ENCODE results near the gene RSL1D1.
"Not testable (repeated sequence)": the region's sequence is repeated elsewhere in the genome, so short reads cannot be mapped to it uniquely, and the experiment has no call there.

The RSL1D1 gene

DNA sequence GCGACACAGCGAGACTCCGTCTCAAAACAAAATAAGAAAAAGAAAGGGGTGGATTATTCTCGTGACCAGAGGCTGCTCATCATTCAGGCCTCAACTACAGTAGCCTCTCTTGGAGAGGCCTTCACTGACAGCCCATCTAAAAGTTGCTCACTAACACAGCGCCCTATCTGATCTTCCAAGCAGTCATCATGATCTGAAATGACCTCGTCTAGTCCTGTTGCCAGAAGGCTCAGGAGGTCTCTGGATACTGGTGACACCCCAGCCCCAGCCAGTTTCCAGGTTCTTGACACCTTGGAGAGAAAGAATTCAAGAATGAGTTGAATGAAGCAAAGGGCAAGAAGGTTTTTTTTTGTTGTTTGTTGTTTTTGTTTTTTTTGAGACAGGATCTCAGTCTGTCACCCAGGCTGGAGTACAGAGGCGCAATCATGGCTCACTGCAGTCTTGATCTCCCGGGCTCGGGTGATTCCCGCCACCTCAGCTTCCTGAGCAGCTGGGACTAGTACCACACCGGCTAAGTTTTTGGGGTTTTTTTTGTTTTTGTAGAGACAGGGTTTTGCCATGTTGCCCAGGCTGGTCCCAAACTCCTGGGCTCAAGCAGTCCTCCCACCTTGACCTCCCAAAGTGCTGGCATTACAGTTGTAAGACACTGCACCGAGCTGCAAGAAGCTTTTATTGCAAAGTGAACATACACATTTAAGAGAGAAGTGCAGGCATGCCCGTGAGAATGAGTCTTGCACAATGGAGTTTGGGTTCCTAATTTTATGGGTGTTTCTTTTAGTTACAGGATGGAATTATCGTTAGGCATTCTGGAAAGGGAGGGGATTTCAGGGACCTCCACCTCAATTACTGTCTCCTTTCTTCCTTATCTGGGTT is 51.6 kb downstream of the RSL1D1 start:
- in situ Hi-C loops (cut with HindIII; ENCODE audit: low sequenced_read_pairs), result no loop called here

DNA sequence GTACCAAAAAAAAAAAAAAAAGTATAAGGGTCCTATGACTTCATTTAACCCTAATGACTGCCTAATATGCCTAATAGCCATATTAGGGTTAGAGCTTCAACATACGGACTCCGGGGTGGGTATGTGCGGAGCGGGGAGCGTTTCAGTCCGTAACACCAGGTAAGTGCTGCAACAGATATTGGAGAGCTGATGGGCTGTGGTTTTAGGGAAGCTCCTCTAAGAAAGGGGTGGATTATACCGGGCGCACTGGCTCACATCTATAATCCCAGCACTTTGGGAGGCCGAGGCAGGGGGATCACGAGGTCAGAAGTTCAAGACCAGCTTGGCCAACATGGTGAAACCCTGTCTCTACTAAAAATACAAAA is 52.3 kb downstream of the RSL1D1 start:
- in situ Hi-C loops (cut with HindIII; ENCODE audit: low sequenced_read_pairs), result no loop called here

DNA sequence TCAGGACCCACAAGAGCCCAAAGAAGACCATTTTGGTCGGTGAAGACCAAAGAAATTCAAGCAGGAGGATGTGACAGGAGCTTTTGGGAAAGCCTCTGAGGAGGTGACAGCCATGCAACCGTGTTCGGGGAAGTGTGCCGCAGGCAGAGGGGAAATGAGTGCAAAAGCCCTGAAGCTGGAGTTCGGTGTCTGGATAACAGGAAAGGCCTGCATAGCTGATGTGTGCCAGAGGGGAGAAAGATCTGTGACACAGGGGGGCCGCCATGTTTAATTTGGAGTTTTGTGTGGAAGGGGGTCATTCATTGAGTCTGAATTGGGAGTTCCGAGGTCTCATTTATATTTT is 53.4 kb downstream of the RSL1D1 start:
- in situ Hi-C loops (cut with HindIII; ENCODE audit: low sequenced_read_pairs), result no loop called here

DNA sequence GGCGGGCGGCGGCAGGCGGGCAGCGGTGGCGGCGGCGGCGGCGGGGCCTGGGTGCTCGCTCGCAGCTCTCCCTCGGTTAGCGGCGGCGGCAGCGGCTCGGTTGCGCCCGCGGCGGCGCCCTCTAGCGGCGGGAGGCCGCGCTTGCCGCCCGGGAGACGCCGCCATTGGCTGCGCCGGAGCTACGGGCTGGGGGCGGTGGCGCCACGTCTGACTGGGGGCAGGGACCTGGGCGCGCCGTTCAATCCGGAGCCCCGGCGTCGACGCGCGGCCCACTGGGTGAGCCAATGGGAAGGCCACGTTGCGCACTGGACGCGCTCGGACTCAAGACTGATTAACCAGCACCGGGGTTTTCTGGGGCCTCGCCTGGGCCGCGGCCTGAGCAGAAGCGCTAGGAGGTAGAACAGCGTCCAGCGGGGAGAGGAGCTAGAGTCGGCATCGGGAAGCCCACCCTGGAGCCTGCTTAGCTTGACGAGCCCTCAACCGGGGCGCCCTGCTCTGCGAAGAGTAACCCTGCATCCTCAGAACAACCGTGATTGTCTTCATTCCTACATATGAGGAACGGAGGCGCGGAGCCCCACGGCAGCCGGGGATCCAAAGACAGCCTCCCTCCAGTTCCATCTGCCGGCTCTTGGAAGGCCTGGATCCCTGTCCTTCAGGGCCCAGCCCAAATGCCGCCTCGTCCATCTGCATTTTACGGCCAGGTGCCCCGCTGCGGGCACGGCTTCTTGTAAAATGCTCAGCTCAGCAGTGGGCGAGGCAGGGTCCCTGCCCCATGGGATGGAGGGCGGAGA is 54.0 kb downstream of the RSL1D1 start, which contains the start of gene ZC3H7A:
Gene ZC3H7A (minus strand): TSS at position 93 of the 791 bp plus-strand sequence. CDS start 14,904 bp downstream, outside the sequence.
- in situ Hi-C loops (cut with HindIII; ENCODE audit: low sequenced_read_pairs), result no loop called here

DNA sequence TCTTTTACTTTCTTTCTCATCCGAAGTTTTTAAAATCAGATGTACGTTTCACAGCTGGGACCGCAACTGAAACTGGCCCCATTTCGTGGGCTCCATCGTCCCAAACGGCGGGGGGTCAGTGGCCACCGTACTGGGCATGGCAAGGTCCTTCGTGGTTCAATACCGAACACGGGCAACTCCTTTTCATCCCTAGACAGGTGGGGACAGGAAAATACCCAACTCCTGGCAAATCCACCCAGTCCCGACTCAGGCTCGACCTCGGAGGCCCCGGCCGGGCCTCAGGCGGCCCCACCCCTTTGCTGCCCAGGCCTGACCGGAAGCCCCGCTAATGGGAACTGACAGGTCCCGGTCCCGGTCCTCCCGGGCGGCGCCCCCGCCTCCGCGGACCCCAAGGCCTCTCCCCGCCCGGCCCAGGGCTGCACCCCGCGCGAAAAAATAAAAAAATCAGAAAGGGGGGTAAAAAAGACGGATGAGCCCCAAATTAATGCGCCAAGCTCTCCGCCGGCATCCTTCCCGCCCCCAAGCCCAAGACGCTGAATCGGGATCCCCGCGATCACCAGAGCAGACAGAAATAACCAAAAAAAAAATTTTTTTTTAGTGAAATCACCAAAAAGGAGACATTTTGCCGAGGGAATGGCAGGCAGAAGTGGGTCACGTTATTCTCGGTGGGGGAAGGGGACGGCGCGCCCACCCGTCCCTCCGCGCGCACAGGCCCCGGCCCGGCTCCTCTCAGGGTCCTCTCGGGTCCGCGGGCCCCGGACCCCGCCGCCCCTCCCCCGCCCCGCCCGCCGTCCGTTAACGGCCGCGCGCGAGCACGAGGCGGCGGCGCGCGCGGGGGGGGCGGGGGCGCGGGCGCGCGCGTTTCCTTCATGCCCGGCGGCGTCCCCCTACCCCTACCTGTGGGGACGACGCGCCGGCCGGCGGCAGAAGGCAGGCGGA is 54.8 kb downstream of the RSL1D1 start:
- in situ Hi-C loops (cut with HindIII; ENCODE audit: low sequenced_read_pairs), result no loop called here

DNA sequence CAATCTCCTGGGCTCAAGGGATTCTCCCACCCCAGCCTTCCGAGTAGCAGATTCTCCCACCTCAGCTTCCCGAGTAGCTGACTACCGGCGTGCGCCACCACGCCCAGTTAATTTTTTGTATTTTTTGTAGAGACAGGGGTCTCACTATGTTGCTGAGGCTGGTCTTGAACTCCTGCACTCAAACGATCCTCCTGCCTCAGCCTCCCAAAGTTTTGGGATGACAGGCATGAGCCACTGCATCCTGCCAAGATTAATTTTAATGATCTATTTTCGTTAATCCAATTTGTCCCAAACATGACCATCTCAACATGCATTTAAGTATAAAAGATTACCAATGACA is 55.5 kb downstream of the RSL1D1 start:
- in situ Hi-C loops (cut with HindIII; ENCODE audit: low sequenced_read_pairs), result no loop called here

DNA sequence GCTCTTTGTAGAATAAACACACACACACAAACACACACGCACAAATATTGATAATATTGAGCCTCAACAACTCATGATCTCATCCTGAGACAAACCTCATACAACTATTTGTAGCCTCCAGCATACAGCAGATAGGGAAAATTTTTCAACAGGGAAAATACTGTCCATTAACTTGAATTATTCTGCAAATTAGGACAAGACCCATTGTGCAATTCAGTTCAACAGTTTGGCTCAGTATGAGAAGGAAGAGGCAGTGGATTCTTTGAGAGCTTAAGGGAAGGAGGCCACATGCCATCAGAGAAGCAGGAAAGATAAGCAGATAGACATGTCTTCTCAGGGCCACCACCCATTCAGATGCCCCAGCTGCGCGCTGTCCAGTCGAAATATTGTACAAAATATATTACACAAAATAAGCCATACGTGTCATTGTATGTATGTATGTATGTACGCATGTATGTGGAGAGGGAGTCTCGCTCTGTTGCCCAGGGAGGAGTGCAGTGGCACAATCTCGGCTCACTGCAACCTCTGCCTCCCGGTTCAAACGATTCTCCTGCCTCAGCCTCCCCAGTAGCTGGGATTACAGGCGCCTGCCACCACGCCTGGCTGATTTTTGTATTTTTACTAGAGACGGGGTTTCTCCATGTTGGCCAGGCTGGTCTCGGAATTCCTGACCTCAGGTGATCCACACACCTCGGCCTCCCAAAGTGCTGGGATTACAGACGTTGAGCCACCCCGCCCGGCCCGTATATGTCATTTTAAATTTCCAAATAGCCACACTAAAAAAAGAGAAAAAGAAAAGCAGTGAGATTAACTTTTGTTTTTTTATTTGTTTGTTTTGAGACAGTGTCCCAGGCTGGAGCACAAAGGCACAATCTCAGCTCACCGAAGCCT is 56.1 kb downstream of the RSL1D1 start:
- in situ Hi-C loops (cut with HindIII; ENCODE audit: low sequenced_read_pairs), result no loop called here

DNA sequence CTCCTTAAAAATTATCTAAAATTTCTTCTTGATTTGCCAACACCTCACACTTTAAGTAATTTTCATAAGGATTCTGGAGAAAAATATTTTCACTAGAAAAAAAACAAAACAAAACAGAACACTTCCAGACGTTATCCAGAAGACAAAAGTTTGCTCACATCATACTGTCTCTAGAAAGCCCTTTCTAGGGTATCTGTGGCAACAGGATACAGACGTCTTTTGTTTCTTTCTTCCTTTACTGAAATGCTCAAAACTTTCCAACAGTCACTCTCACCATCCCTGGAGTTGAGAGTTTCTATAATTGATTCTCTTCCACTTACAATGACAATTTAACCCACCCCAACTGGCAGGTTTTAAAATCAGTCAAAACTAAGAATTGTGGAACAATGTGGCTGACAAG is 56.9 kb downstream of the RSL1D1 start:
- in situ Hi-C loops (cut with HindIII; ENCODE audit: low sequenced_read_pairs), result no loop called here

DNA sequence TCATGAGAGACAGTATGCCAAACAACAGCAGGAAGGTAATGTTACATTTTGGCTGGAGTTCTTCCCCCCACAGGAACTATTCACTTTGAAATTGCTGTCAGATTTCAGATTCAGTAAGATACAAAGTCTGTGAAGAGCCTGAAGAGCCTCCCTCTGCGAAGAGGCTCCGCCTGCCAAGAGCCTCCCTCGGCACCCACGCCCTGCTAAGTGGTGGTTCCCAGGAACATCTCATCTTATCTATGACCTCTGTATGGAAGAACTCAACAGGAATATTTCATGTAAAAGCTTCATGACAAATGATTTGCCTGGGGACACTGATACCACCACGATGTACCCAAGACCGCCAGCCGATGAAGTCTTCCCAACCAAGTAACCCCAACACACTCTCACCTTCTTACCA is 57.5 kb downstream of the RSL1D1 start:
- in situ Hi-C loops (cut with HindIII; ENCODE audit: low sequenced_read_pairs), result no loop called here

DNA sequence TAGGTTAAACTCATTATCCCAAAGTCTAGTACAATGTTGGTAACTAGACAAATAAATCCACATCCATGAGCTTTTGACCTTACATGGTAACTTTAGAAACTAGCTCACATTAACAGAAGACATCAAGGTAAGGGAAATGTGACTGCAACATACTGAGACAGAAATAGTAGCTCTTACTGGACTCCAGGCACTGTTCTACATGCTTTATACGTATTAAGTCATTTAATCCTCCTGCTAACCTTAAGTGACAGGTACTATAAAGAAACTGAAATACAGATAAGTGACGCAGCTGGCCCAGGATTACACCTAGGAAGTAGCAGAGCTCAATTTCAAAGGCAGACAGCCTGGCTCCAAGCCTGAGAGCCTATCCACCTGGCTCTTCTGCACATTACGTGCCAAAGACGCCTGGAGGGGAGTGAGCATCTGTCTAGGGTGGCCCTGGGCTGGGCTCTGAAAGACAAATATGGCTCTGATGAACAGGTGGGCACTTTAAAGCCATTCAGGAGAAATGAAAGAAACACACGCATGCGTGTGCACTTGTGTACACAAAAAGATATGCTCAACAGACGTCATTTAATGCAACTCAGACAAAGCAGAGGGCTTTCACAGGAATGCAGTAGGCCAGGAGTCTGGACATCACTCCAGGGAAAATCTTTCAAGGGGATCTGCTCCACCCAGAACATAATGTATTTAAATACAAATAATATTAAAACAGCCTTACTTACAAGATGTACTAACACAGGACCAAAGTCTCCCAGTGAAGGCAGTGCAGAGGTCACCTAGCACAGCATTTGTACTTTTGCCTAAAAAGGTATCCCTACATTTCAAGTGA is 58.7 kb downstream of the RSL1D1 start:
- in situ Hi-C loops (cut with HindIII; ENCODE audit: low sequenced_read_pairs), result no loop called here

DNA sequence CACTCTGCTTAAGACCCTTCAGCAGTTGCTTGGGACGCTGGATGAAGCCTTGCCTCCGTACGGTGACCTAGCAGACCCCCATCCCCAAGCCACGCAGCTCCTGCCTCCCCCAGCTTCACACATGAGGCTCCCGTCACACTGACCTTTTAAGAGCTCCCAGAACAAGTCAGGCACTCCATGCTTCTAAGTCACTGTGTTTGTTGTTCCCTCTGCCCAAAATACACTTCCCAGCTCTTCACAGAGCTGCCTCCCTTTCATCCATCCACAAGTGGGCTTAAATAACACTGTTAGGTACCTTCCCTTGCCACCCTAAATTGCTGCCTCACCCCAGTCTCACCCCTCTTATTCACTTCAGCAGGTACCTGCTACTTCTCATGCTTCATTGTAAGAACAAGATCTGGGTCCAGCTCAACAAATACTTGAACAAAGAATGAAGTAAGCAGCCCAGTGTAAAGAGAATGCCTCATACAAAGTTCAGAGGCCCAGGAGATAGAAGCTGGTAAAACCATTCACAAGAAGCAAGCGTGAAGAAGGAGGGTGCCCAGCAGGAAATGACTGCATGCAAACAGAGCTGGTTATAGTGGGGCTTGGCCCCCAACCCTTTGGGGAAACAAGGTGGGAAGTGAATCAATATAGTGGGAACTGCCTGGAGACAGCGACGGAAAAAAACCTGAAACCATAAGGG is 60.1 kb downstream of the RSL1D1 start:
- in situ Hi-C loops (cut with HindIII; ENCODE audit: low sequenced_read_pairs), result no loop called here

DNA sequence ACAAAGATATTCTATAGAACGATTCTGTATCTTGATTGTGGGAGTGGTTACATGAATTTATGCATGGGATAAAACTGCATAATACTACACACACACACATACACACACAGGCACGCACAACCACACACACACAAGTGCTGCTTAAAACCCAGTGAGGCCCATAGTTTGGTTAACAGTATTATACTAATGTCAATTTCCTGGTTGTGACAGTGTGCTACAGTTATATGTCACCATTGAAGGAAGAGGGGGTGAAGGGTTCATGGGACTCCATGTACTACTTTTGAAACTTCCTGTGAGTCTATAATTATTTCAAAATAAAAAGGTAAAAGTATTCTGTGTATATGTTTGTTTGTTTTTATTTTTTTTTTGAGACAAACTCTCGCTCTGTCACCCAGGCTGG is 62.4 kb downstream of the RSL1D1 start:
- in situ Hi-C loops (cut with HindIII; ENCODE audit: low sequenced_read_pairs), result no loop called here

DNA sequence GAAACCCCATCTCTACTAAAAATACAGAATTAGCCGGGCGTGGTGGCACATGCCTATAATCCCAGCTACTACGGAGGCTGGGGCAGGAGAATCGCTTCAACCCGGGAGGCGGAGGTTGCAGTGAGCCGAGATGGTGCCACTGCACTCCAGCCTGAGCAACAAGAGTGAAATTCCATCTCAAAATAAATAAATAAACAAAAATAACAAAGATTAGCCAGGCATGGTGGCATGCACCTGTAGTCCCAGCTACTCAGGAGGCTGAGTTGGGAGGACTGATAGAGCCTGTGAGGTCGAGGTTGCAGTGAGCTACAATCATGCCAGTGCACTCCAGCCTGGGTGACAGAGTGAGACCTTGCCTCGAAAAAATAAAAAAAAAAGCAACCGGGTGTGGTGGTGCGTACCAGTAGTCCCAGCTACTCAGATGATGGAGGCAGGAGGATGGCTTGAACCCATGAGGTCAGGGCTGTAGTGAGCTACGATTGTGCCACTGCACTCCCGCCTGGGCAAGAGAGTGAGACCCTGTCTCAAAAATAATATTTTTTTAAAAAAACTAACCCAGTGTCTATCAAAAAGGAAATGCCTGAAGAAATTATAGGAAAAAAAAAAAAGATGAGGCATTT is 66.3 kb downstream of the RSL1D1 start:
- in situ Hi-C loops (cut with HindIII; ENCODE audit: low sequenced_read_pairs), result not testable (repeated sequence)

DNA sequence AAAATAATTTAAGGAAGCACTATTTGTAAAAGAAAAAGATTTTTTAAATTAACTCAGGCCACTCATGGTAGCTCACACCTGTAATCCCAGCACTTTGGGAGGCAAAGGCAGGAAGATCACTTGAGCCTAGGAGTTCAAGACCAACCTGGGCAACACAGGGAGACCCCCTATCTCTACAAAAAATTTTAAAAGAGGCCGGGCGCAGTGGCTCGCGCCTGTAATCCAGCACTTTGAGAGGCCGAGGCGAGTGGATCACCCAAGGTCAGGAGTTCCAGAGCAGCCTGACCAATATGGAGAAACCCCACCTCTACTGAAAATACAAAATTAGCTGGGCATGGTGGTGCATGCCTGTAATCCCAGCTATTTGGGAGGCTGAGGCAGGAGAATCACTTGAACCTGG is 67.0 kb downstream of the RSL1D1 start:
- in situ Hi-C loops (cut with HindIII; ENCODE audit: low sequenced_read_pairs), result not testable (repeated sequence)

DNA sequence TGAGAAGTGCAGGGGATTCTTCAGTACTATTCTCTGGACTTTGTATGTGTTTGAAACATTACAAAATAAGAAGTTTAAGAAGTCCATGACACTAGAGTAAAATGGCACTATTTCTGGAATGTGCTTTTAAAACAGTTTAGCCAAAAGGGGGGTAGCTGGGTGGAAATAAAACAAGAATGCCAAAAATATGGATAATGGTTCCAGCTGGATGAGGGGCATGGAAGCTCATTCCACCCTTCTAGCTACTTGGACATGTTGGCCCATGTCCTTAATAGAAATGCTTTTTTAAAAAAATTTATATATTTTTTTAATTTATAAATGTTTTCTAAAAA is 67.3 kb downstream of the RSL1D1 start:
- in situ Hi-C loops (cut with HindIII; ENCODE audit: low sequenced_read_pairs), result no loop called here
